Activated naive CD4-positive, alpha-beta T cell treated with anti-CD3 and anti-CD28 coated beads, Interleukin-2, amount 50 U/mL, for 16 hours (primary cell): ENCODE measurements around the gene KLHL2.
"Not testable (repeated sequence)": the region's sequence is repeated elsewhere in the genome, so short reads cannot be mapped to it uniquely, and the experiment has no call there.

Experiments used
- DNase-seq: peaks from one replicate; pipeline ENCODE4 v3.0.0-alpha.2; 2020

KLHL2 gene

GRCh38 chr4:165332502-165332901 lies 125.1 kb downstream of the KLHL2 start:
- DNase-seq = no peak

DNA sequence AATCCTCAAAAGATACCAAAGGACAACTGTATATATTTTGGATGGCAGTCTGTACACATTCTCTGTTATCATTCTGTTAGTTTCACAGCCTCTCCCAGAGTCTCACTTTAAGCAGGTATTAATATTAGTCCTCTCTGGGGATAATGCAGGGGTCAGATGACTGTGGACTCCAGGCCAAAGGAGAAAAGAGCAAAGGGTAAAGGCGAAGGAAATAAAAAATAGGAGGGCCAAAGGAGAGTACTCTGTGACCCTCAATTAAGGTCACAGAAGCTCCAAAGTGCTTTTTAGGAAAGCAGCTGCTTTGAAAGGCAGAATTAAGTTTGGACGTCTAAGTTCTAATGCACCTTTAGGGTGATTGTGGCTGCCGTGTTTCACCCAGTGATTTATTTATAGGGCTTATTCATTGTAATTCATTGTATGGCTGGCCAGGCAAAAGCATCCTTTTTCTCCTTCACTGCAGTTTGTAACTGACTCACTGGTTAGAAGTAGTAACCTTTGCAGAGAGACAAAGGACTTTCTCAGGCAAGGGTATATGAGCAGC lies 127.9 kb downstream of the KLHL2 start:
- DNase-seq = no peak

DNA sequence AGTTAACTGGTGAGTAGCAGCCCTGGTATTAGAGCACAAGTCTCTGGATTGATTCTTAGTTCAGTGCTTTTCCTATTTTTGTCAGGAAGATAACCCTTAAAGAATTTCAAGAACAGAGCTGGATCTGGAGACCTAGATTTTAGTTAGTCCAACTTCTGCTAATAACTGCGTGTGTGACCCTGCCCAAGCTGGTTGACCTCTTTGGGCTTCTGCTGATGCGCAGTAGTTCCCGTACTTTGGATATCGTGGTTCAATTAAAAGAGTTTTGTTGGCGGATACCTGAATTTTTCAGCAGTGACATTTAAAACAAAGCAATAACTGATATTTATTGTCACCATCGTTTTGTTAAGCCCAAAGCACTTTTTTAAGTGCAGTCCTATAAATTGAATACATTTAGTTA lies 129.4 kb downstream of the KLHL2 start:
- no peak for DNase-seq

DNA sequence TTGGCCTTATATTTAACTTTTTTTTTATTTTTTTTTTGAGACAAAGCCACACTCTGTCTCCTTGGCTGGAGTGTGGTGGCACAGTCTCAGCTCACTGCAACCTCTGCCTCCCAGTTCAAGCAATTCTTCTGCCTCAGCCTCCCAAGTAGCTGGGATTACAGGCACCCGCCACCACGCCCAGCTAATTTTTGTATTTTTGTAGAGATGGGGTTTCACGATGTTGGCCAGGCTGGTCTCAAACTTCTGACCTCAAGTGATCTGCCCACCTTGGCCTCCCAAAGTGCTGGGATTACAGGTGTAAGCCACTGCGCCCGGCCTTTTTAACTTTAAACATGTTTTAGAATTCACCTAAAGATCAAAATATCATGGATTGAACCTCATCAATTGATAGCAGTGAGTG lies 135.0 kb downstream of the KLHL2 start:
- not testable (repeated sequence) for DNase-seq

- DNase-seq = no peak
Observed at GRCh38 chr4:165343353-165344191, 136.2 kb downstream of the KLHL2 start.

DNA sequence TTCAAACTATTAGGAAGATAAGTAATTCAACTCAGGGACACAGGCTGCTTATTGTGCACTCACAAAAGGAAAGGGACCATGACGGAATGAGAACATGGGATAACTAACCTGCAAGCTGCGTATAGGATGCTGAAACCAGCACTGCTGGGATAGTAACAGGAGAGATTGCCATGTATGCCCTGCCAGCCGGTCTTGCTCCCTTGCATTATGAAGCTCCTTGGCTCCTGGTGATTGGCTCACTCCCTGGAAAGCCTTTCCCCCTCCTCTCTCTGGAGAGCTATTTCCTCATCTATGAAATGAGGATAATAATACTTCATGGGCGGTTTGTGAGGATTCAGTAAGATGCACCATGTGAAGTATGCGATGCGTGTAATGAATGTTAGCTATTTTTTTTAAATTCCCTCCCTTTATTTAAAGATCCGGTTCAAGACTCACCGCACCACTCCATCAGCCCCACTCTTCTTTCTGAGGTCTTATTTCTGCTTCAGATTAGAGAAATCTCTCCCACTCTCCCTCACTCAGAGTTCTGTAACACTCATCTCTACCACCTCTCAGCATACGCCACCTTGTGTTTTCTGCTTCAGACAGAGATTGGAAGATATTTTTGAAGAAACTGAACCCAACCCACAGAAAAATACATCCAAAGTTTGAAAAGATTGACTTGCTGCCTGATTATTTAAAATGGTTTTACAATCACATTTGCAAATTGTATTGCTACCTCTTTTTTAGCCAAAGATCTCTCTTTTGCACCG lies 138.5 kb downstream of the KLHL2 start:
- no peak for DNase-seq

- no peak for DNase-seq
Observed at GRCh38 chr4:165347647-165348569, 140.5 kb downstream of the KLHL2 start.

- no peak for DNase-seq
Observed at GRCh38 chr4:165351359-165352130, 144.2 kb downstream of the KLHL2 start.

- no peak for DNase-seq
Observed at GRCh38 chr4:165355900-165356300, 148.5 kb downstream of the KLHL2 start.

GRCh38 chr4:165359506-165359905 lies 152.1 kb downstream of the KLHL2 start:
- DNase-seq = no peak

- DNase-seq = no peak
Observed at GRCh38 chr4:165360041-165360695, 152.8 kb downstream of the KLHL2 start.

DNA sequence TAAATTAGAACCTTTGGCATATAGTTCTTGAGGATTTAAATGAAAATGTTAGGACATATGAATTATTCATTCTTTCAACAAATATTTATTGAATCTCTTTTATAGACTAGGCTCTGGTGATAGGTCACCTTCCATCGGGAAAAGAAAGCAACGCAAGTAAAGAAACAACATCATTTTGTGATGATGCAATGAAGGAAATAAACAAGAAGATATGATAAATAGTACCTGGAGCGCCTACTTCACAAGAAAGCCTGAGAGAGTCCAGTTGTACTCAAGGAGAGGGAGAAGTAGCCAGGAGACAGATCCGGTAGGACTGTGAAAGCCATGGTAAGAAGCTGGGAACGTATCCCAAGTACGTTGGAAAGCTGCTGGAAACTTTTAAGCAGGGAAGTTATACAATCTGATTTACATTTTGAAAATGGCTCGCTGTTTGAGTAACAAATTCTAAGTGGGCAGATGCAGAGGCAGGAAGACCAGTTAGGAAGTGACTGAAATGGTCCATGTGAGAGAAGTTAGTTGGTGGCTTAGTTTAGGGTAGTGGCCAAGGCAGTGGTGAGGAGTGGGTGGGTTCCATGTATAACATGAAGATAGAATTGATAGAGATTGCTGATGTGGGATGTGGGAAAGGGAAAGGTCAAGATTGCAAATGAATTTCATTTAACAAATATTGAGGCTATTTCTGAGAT lies 153.8 kb downstream of the KLHL2 start:
- no peak for DNase-seq

- no peak for DNase-seq
Observed at GRCh38 chr4:165361810-165362209, 154.4 kb downstream of the KLHL2 start.

GRCh38 chr4:165364452-165365080 lies 157.2 kb downstream of the KLHL2 start:
- DNase-seq = no peak

DNA sequence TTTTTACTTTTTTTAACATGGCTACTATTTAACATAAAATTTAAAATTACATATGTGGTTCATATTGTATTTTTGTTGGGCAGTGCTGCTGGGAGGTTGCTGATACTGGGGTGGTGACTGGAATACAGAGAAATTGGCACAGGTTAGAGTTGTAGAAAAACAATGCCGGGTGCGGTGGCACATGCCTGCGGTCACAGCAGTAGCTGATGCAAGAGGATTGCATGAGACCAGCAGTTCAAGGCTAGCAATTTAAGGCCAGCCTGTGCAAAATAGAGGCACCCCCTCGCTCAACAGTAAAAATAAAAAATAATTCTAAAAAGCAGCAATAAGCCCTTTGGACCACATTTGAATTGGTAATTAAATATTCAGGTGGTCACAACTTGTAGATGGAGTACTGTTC lies 159.7 kb downstream of the KLHL2 start:
- DNase-seq = no peak

GRCh38 chr4:165368114-165368513 lies 160.8 kb downstream of the KLHL2 start:
- DNase-seq = no peak

GRCh38 chr4:165368567-165368966 lies 161.2 kb downstream of the KLHL2 start:
- no peak for DNase-seq

DNA sequence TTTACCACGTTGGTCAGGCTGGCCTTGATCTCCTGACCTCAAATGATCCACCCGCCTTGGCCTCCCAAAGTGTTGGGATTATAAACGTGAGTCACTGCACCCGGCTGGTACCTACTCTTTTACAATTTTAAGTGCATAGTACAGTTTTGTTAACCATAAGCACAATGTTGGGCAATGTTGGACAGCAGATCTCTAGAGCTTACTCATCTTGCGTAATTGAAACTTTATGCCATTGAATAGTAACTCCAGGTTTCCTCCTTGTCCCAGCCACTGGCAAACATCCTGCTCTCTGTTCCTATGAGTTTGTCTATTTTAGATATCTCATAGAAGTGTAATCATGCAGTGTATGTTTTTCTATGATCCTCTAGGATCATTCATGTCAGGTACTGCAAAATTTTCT lies 162.2 kb downstream of the KLHL2 start:
- no peak for DNase-seq

DNA sequence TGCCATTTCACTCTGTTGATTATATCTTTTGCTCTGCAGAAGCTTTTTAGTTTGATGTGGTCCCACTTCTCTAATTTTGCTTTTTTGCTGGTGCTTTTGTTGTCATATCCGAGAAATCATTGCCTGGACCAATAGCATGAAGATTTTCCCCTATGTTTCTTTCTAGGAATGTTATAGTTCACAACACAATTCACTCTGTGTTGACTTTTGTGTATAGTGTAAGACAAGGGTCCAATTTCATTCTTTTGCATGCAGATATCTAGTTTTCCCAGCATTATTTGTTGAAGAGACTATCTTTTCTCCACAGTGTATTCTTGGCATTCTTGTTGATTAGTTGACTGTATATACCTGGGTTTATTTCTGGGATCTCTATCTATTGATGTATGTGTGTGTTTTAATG lies 163.2 kb downstream of the KLHL2 start:
- no peak for DNase-seq
